Testis (tissue), 3 donors: Measurements from ENCODE around the gene MRPL19. TPM values are rescaled to one million over a fixed set of nuclear protein-coding genes. Genes with fewer than 3 reads are reported as not detected.
"Not testable (repeated sequence)": the region's sequence is repeated elsewhere in the genome, so short reads cannot be mapped to it uniquely, and the experiment has no call there.

Experiments used
- DNase-seq: peaks from one replicate; pipeline ENCODE4 v3.0.0-alpha.2; 2019
- H3K27ac ChIP-seq, 2 donors: fragments of 200-600 bp; sonication (generic); one replicate each; pipeline ENCODE4 v1.5.1; 2019
- H3K27me3 ChIP-seq: fragments of 200-600 bp; sonication (generic); one replicate; pipeline ENCODE4 v1.5.1; 2019
- H3K36me3 ChIP-seq: fragments of 200-600 bp; sonication (generic); one replicate; pipeline ENCODE4 v1.5.1; 2017; ENCODE audit warnings: low read depth; ENCODE audit errors: missing control alignments
- H3K4me1 ChIP-seq: fragments of 200-600 bp; sonication (generic); one replicate; pipeline ENCODE4 v1.5.1; 2019
- H3K4me3 ChIP-seq, 2 donors: fragments of 200-600 bp; sonication (generic); one replicate each; pipeline ENCODE4 v1.5.1; 2017 to 2019
- H3K9me3 ChIP-seq: fragments of 200-600 bp; sonication (generic); one replicate; pipeline ENCODE4 v1.5.1; 2017
- CTCF ChIP-seq, 3 experiments: fragments of 450-650 bp in 2 of 3; fragments of 200-600 bp in 1 of 3; sonication (generic) in 1 of 3; IDR thresholded peaks; one replicate each; pipeline ENCODE4 v1.5.1; 2016 to 2019; ENCODE audit warnings: antibody characterized with exemption in 3 of 3, mild to moderate bottlenecking in 2 of 3, moderate library complexity in 1 of 3
- POLR2A ChIP-seq: fragments of 450-650 bp; IDR thresholded peaks from one replicate; pipeline ENCODE4 v1.6.1; 2017; ENCODE audit warnings: antibody characterized with exemption, mild to moderate bottlenecking, moderate library complexity
- WGBS, 2 donors: methylation state at CpG; one replicate each; pipeline ENCODE4 v1.1.5; 2018; 5-methylcytosine and 5-hydroxymethylcytosine counted together
- intact Hi-C: fragments of 100-400 bp; cut with DNase I; formaldehyde crosslinking; loops from one replicate; pipeline ENCODE4 v1.15.1; 2023; ENCODE audit warnings: low total_unique reads
- polyA plus RNA-seq: library from polyadenylated mRNA; stranded (reverse); fragments of 350-450 nt; fragmentation: Illumina TruSeq; extraction: RNeasy Lipid Tissue Mini Kit (QIAGEN cat#74804); gene quantifications from one replicate; pipeline ENCODE4 v1.2.3, GENCODE V29; 2014; ENCODE audit warnings: low read depth, low replicate concordance; ENCODE audit not compliant: insufficient read depth
- total RNA-seq, 2 donors: library from RNA; depleted of rRNA; stranded (reverse); fragments of >200 nt; gene quantifications; one replicate each; pipeline ENCODE4 v1.2.3, GENCODE V29; 2016

The MRPL19 gene
- total and polyA plus RNA-seq, 3 donors from 2014 or later, result 27.3 to 36.2 (median 27.9) TPM

GRCh38 chr2:75657798-75658197 lies 11.2 kb downstream of the MRPL19 start:
- no peak overlapping the region for H3K4me3 ChIP-seq
- H3K9me3 ChIP-seq, result no peaks in the 10 kb centered on the region
- H3K27me3 ChIP-seq, result no peaks in the 10 kb centered on the region
- H3K36me3 ChIP-seq, result no peaks in the 10 kb centered on the region
- H3K27ac ChIP-seq, result no peak overlapping the region
- H3K4me1 ChIP-seq, result no peaks in the 10 kb centered on the region
- DNase-seq, result no peak
- intact Hi-C loops, result no loop called here
- TF ChIP-seq CTCF (IDR thresholded peaks at IDR 0.05), result no peak
- no peak for TF ChIP-seq POLR2A

- peaks cover 2% of the 10 kb centered on the region for H3K36me3 ChIP-seq
- TF ChIP-seq POLR2A (no peak), CTCF (IDR thresholded peaks at IDR 0.05) (no peak)
- 80 to 86% methylated on average over 6 of the region's 6 CpGs for WGBS, 2 donors
- intact Hi-C loops, result no loop called here
- no peak overlapping the region for H3K27ac ChIP-seq
- no peak for DNase-seq
- no peaks in the 10 kb centered on the region for H3K27me3 ChIP-seq
- no peaks in the 10 kb centered on the region for H3K4me1 ChIP-seq
- no peaks in the 10 kb centered on the region for H3K9me3 ChIP-seq
- H3K4me3 ChIP-seq, result no peak overlapping the region
Observed at GRCh38 chr2:75666911-75667310, 20.3 kb downstream of the MRPL19 start.

GRCh38 chr2:75667884-75668283 lies 21.3 kb downstream of the MRPL19 start:
- H3K27me3 ChIP-seq, result no peaks in the 10 kb centered on the region
- whole genome bisulfite sequencing, 2 donors, result 66 to 84% methylated on average over 2 of the region's 2 CpGs
- H3K36me3 ChIP-seq, result peaks cover 2% of the 10 kb centered on the region
- intact Hi-C loops, result no loop called here
- H3K9me3 ChIP-seq, result no peaks in the 10 kb centered on the region
- no peak for DNase-seq
- no peak overlapping the region for H3K27ac ChIP-seq
- no peaks in the 10 kb centered on the region for H3K4me1 ChIP-seq
- no peak overlapping the region for H3K4me3 ChIP-seq
- TF ChIP-seq CTCF (IDR thresholded peaks at IDR 0.05) (no peak), POLR2A (no peak)

GRCh38 chr2:75675423-75675822 lies 28.8 kb downstream of the MRPL19 start:
- H3K4me1 ChIP-seq, H3K27ac ChIP-seq, H3K27me3 ChIP-seq, DNase-seq, H3K36me3 ChIP-seq, H3K4me3 ChIP-seq, H3K9me3 ChIP-seq, intact Hi-C loops: not testable (repeated sequence)
- 91 to 94% methylated on average over 4 of the region's 4 CpGs for WGBS, 2 donors

- intact Hi-C loops, result no loop called here
- DNase-seq, result no peak
- TF ChIP-seq POLR2A, result no peak
- no peak for TF ChIP-seq CTCF (IDR thresholded peaks at IDR 0.05)
- Histone ChIP-seq H3K27ac (no peak overlapping the region), H3K27me3 (no peaks in the 10 kb centered on the region), H3K36me3 (no peaks in the 10 kb centered on the region), H3K4me3 (no peak overlapping the region), H3K4me1 (no peaks in the 10 kb centered on the region), H3K9me3 (no peaks in the 10 kb centered on the region)
- 97% methylated on average over 3 of the region's 3 CpGs for WGBS, 2 donors
Observed at GRCh38 chr2:75675908-75676307, 29.3 kb downstream of the MRPL19 start.
